ENCODE data around the gene ADD3. TPM values are rescaled to one million over a fixed set of nuclear protein-coding genes. Genes with fewer than 3 reads are reported as not detected.

ADD3 gene
- polyA plus RNA-seq, 3 donors = 94.8 to 126 (median 111) TPM

- Histone ChIP-seq H3K4me2 (replicated peaks; ENCODE audit: extremely low read depth, low read length, poor library complexity, severe bottlenecking) (no peak overlapping the region), H2AFZ (ENCODE audit: insufficient read depth, low read depth, low read length, poor library complexity, severe bottlenecking) (peak overlapping the region; percentile 61), H3K9me3 (replicated peaks in 1 of 2; ENCODE audit: control insufficient read depth in 1 of 2, insufficient read depth in 1 of 2, low read length in 2 of 2) (no peaks in the 10 kb centered on the region), H3K27me3 (ENCODE audit: control insufficient read depth in 2 of 2, insufficient read depth in 2 of 2, low read length in 2 of 2) (peaks cover 33 to 41% of the 10 kb centered on the region in 2 donors), H3K27ac (ENCODE audit: low read depth in 1 of 2, low read length in 2 of 2) (no peak overlapping the region), H3K4me1 (ENCODE audit: control insufficient read depth in 1 of 2, insufficient read depth in 2 of 2, low read length in 2 of 2) (peaks cover 28 to 29% of the 10 kb centered on the region in 2 donors), H4K20me1 (ENCODE audit: insufficient read depth, low read length) (no peaks in the 10 kb centered on the region), H3K79me2 (ENCODE audit: insufficient read depth, low read length) (no peaks in the 10 kb centered on the region), H3K4me3 (replicated peaks in 1 of 3; ENCODE audit: low read depth in 2 of 3, low read length in 3 of 3) (peak overlapping the region in 1 of 3 experiments; percentile 13), H3K9ac (ENCODE audit: insufficient read depth, low read length, poor library complexity, severe bottlenecking) (no peak overlapping the region), H3K36me3 (replicated peaks in 1 of 2; ENCODE audit: control insufficient read depth in 1 of 2, insufficient read depth in 2 of 2, low read length in 2 of 2) (no peaks in the 10 kb centered on the region)
- intact Hi-C loops (cut with micrococcal nuclease) = loop anchor here in 1 of 2 donors (5.0 kb wide), 1 partner anchor 33 kb away; no protein-coding TSS in a partner anchor
- no peak for TF ChIP-seq CTCF (IDR thresholded peaks at IDR 0.05)
- H3K9me3 Mint-ChIP-seq = peaks cover 0 to 8% (median 0%) of the 10 kb centered on the region in 7 donors
- DNase-seq = no peak
- H3K36me3 Mint-ChIP-seq = peaks cover 4 to 7% of the 10 kb centered on the region in 2 donors
- peaks cover 44 to 54% (median 48%) of the 10 kb centered on the region in 3 donors for H3K27me3 Mint-ChIP-seq (ENCODE audit: low read depth in 3 of 3)
- H3K27ac Mint-ChIP-seq = no peak overlapping the region
- 0% methylated on average over 4 of the region's 10 CpGs for WGBS (ENCODE audit: insufficient coverage)
- H3K4me3 Mint-ChIP-seq = peak overlapping the region in 1 of 2 donors; percentile 88
- H3K4me1 Mint-ChIP-seq = peaks cover 35% of the 10 kb centered on the region
These were observed 161.1 kb downstream of the ADD3 start for GRCh38 chr10:110168601-110169481.

GRCh38 chr10:110169586-110169985, 161.8 kb downstream of the ADD3 start:
- H3K9ac ChIP-seq (ENCODE audit: insufficient read depth, low read length, poor library complexity, severe bottlenecking) = no peak overlapping the region
- peak overlapping the region in 1 of 3 experiments; percentile 64 for H3K4me3 ChIP-seq (replicated peaks in 1 of 3; ENCODE audit: low read depth in 2 of 3, low read length in 3 of 3)
- peaks cover 4 to 7% of the 10 kb centered on the region in 2 donors for H3K36me3 Mint-ChIP-seq
- H3K4me3 Mint-ChIP-seq = peak overlapping the region in 1 of 2 donors; percentile 88
- no CpG with 5 or more reads among the region's 1 CpG for WGBS (ENCODE audit: insufficient coverage)
- no peaks in the 10 kb centered on the region for H3K79me2 ChIP-seq (ENCODE audit: insufficient read depth, low read length)
- no peak overlapping the region for H3K27ac ChIP-seq (ENCODE audit: low read depth in 1 of 2, low read length in 2 of 2)
- no peak overlapping the region for H3K4me2 ChIP-seq (replicated peaks; ENCODE audit: extremely low read depth, low read length, poor library complexity, severe bottlenecking)
- H3K27ac Mint-ChIP-seq = no peak overlapping the region
- H3K9me3 Mint-ChIP-seq = peaks cover 0 to 8% (median 0%) of the 10 kb centered on the region in 7 donors
- peaks cover 42 to 51% (median 46%) of the 10 kb centered on the region in 3 donors for H3K27me3 Mint-ChIP-seq (ENCODE audit: low read depth in 3 of 3)
- no peaks in the 10 kb centered on the region for H3K9me3 ChIP-seq (replicated peaks in 1 of 2; ENCODE audit: control insufficient read depth in 1 of 2, insufficient read depth in 1 of 2, low read length in 2 of 2)
- peak overlapping the region; percentile 47 for H2AFZ ChIP-seq (ENCODE audit: insufficient read depth, low read depth, low read length, poor library complexity, severe bottlenecking)
- no peaks in the 10 kb centered on the region for H3K36me3 ChIP-seq (replicated peaks in 1 of 2; ENCODE audit: control insufficient read depth in 1 of 2, insufficient read depth in 2 of 2, low read length in 2 of 2)
- H3K4me1 Mint-ChIP-seq = peaks cover 35% of the 10 kb centered on the region
- H3K27me3 ChIP-seq (ENCODE audit: control insufficient read depth in 2 of 2, insufficient read depth in 2 of 2, low read length in 2 of 2) = peaks cover 33 to 41% of the 10 kb centered on the region in 2 donors
- no peaks in the 10 kb centered on the region for H4K20me1 ChIP-seq (ENCODE audit: insufficient read depth, low read length)
- intact Hi-C loops (cut with micrococcal nuclease) = loop anchor here in 1 of 2 donors (5.0 kb wide), 1 partner anchor 33 kb away; no protein-coding TSS in a partner anchor
- TF ChIP-seq CTCF (IDR thresholded peaks at IDR 0.05) = no peak
- no peak for DNase-seq
- peaks cover 28 to 29% of the 10 kb centered on the region in 2 donors for H3K4me1 ChIP-seq (ENCODE audit: control insufficient read depth in 1 of 2, insufficient read depth in 2 of 2, low read length in 2 of 2)

All from CD14-positive monocyte (primary cell).